PC-3 (cell line): ENCODE data around the gene CFAP57.

ENCODE experiments used
- EZH2 ChIP-seq: fragments of 300-600 bp; sonication (generic); IDR thresholded peaks from one replicate; pipeline ENCODE4 v1.6.1; 2017; ENCODE audit warnings: antibody characterized with exemption, mild to moderate bottlenecking, low read length; ENCODE audit not compliant: unreplicated experiment
- EZH2phosphoT487 ChIP-seq: fragments of 300-600 bp; sonication (generic); IDR thresholded peaks from 2 replicates; pipeline ENCODE4 v1.6.1; 2018; ENCODE audit warnings: mild to moderate bottlenecking, antibody characterized with exemption, low read length, borderline replicate concordance
- TF ChIP-seq, protein P1 (sequence below): fragments of 300-600 bp; sonication (generic); conservative IDR thresholded peaks from 2 replicates; pipeline ENCODE4 v1.5.1; 2017; ENCODE audit warnings: antibody characterized with exemption, low read depth, mild to moderate bottlenecking, low read length

GRCh38 chr1:43293176-43293575 lies 121.0 kb downstream of the CFAP57 start:
- TF ChIP-seq, protein P1, sequence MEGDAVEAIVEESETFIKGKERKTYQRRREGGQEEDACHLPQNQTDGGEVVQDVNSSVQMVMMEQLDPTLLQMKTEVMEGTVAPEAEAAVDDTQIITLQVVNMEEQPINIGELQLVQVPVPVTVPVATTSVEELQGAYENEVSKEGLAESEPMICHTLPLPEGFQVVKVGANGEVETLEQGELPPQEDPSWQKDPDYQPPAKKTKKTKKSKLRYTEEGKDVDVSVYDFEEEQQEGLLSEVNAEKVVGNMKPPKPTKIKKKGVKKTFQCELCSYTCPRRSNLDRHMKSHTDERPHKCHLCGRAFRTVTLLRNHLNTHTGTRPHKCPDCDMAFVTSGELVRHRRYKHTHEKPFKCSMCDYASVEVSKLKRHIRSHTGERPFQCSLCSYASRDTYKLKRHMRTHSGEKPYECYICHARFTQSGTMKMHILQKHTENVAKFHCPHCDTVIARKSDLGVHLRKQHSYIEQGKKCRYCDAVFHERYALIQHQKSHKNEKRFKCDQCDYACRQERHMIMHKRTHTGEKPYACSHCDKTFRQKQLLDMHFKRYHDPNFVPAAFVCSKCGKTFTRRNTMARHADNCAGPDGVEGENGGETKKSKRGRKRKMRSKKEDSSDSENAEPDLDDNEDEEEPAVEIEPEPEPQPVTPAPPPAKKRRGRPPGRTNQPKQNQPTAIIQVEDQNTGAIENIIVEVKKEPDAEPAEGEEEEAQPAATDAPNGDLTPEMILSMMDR = no peak
- TF ChIP-seq EZH2 = no peak
- TF ChIP-seq EZH2phosphoT487 = no peak
